Psoas muscle (tissue), 8 donors: ENCODE results near the gene PRKCA. TPM values are rescaled to one million over a fixed set of nuclear protein-coding genes. Genes with fewer than 3 reads are reported as not detected.

Source experiments
- ATAC-seq, 4 donors: fragments of 200-7000 bp; cut with Tn5 transposase; one replicate each; pipeline ENCODE4 v1.9.1; 2020; ENCODE audit warnings: moderate library complexity in 3 of 4, mild to moderate bottlenecking in 2 of 4
- DNase-seq, 2 donors: peaks; one replicate each; pipeline ENCODE4 v3.0.0-alpha.2; 2020
- H3K27ac ChIP-seq: fragments of 200-600 bp; one replicate; pipeline ENCODE4 v1.8.0; 2022
- H3K27me3 ChIP-seq, 3 donors: fragments of 200-600 bp in 1 of 3; one replicate each; pipeline versions ENCODE4 v1.6.1 to v1.8.0; 2013 to 2022; ENCODE audit warnings: low read length in 2 of 3, mild to moderate bottlenecking in 2 of 3, moderate library complexity in 1 of 3; ENCODE audit not compliant: insufficient read depth in 3 of 3
- H3K36me3 ChIP-seq, 2 donors: fragments of 200-600 bp in 1 of 2; one replicate each; pipeline versions ENCODE4 v1.6.1 to v1.8.0; 2013 to 2022; ENCODE audit warnings: low read depth in 1 of 2, mild to moderate bottlenecking in 1 of 2, moderate library complexity in 1 of 2; ENCODE audit not compliant: insufficient read depth in 1 of 2
- H3K4me1 ChIP-seq: fragments of 200-600 bp; one replicate; pipeline ENCODE4 v1.8.0; 2022
- H3K4me3 ChIP-seq: fragments of 200-600 bp; one replicate; pipeline ENCODE4 v1.8.0; 2022; ENCODE audit warnings: mild to moderate bottlenecking
- H3K9me3 ChIP-seq: fragments of 200-600 bp; one replicate; pipeline ENCODE4 v1.8.0; 2022
- CTCF ChIP-seq: fragments of 200-600 bp; IDR thresholded peaks from one replicate; pipeline ENCODE4 v1.8.0; 2022; ENCODE audit warnings: antibody characterized with exemption
- WGBS, 3 donors: extraction: QIAGEN DNeasy Blood & Tissue Kit; methylation state at CpG; one replicate each; pipeline versions ENCODE4 v1.1.6 to v1.1.7; 2013; 5-methylcytosine and 5-hydroxymethylcytosine counted together
- intact Hi-C, 2 donors: fragments of 100-400 bp; cut with DNase I; formaldehyde crosslinking; loops; one replicate each; pipeline versions ENCODE4 v1.11.0 to v1.14.2; 2022
- polyA plus RNA-seq, 3 donors: library from polyadenylated mRNA; stranded (reverse); fragments of 200-250 nt; gene quantifications; one replicate each; pipeline ENCODE4 v1.2.3, GENCODE V29; 2013
- total RNA-seq, 4 donors: library from RNA; stranded (reverse); fragmentation: NEBNext Ultra II Directional in 2 of 4; extraction: Animal tissue kit (Norgen Biotek cat#: 25700) in 2 of 4; gene quantifications; one replicate each; pipeline versions ENCODE4 v1.2.1 to v1.2.4, GENCODE V29; 2021 to 2023
- donor health status: healthy with polysubstance abuse.
- donor health status: DM: no; HTN: no; CAD: no; lungs with moderate emphysema.
- donor health status: Bipolar disorder and iron deficiency.
- donor health status: healthy.
- donor health status: DM: yes; HTN: yes; CAD: no.
- donor health status: DM: no; HTN: no; CAD: no.
- donor health status: DM: no; HTN: no; CAD: no.
- donor health status: DM: yes; HTN: yes; CAD: no.

Gene PRKCA
- total and polyA plus RNA-seq, 7 donors, result 0.35 to 15.5 (median 8.2) TPM

- TF ChIP-seq CTCF, result no peak
- intact Hi-C loops, result no loop called here
- H3K4me1 ChIP-seq, result peaks cover 2% of the 10 kb centered on the region
- 77 to 85% (median 79%) methylated on average over 5 of the region's 5 CpGs for WGBS, 3 donors
- ATAC-seq (no peak), DNase-seq (no peak)
- no peak overlapping the region for H3K27ac ChIP-seq
- H3K27me3 ChIP-seq, result no peaks in the 10 kb centered on the region
- no peaks in the 10 kb centered on the region for H3K36me3 ChIP-seq
- H3K4me3 ChIP-seq, result no peak overlapping the region
- no peaks in the 10 kb centered on the region for H3K9me3 ChIP-seq
These were observed 283.1 kb downstream of the PRKCA start for GRCh38 chr17:66585472-66585871.

GRCh38 chr17:66589892-66590291 is 287.5 kb downstream of the PRKCA start:
- TF ChIP-seq CTCF, result no peak
- WGBS, 3 donors, result 94 to 99% (median 98%) methylated on average over 7 of the region's 7 CpGs
- intact Hi-C loops, result no loop called here

GRCh38 chr17:66593116-66593515 is 290.7 kb downstream of the PRKCA start:
- intact Hi-C loops, result no loop called here
- Histone ChIP-seq H3K9me3 (no peaks in the 10 kb centered on the region), H3K4me3 (no peak overlapping the region), H3K27ac (no peak overlapping the region), H3K36me3 (no peaks in the 10 kb centered on the region), H3K4me1 (no peaks in the 10 kb centered on the region), H3K27me3 (no peaks in the 10 kb centered on the region)
- DNase-seq (no peak), ATAC-seq (no peak)
- 91 to 95% (median 91%) methylated on average over 2 of the region's 2 CpGs for WGBS, 3 donors
- TF ChIP-seq CTCF, result no peak

More at GRCh38 chr17:66589892-66590291, 287.5 kb downstream of the PRKCA start:
- H3K36me3 ChIP-seq, result no peaks in the 10 kb centered on the region
- H3K4me3 ChIP-seq, result no peak overlapping the region
- no peak overlapping the region for H3K27ac ChIP-seq
- no peaks in the 10 kb centered on the region for H3K4me1 ChIP-seq
- H3K27me3 ChIP-seq, result no peaks in the 10 kb centered on the region
- DNase-seq, result no peak
- no peaks in the 10 kb centered on the region for H3K9me3 ChIP-seq
- no peak for ATAC-seq

GRCh38 chr17:66595893-66596292 is 293.5 kb downstream of the PRKCA start:
- intact Hi-C loops, result no loop called here
- H3K4me3 ChIP-seq, result no peak overlapping the region
- WGBS, 3 donors, result 88 to 91% (median 90%) methylated on average over 12 of the region's 12 CpGs

More at GRCh38 chr17:66595893-66596292, 293.5 kb downstream of the PRKCA start:
- Histone ChIP-seq H3K36me3 (no peaks in the 10 kb centered on the region), H3K4me1 (no peaks in the 10 kb centered on the region), H3K27me3 (no peaks in the 10 kb centered on the region), H3K9me3 (no peaks in the 10 kb centered on the region), H3K27ac (no peak overlapping the region)
- no peak for ATAC-seq
- DNase-seq, result no peak
- TF ChIP-seq CTCF, result no peak
